HUES48 (cell line): ENCODE measurements around the gene PLXND1.
"Not testable (repeated sequence)": the region's sequence is repeated elsewhere in the genome, so short reads cannot be mapped to it uniquely, and the experiment has no call there.

Experiments
- H3K27ac ChIP-seq: one replicate; pipeline ENCODE4 v1.7.0; 2013; ENCODE audit warnings: low read depth, low read length, inconsistent platforms
- H3K27me3 ChIP-seq: 2 replicates; pipeline ENCODE4 v1.6.1; 2013; ENCODE audit warnings: mild to moderate bottlenecking, low read length; ENCODE audit not compliant: control insufficient read depth, insufficient read depth
- H3K36me3 ChIP-seq: 2 replicates; pipeline ENCODE4 v1.6.1; 2013; ENCODE audit warnings: low read length; ENCODE audit not compliant: control insufficient read depth, insufficient read depth
- H3K4me1 ChIP-seq: 2 replicates; pipeline ENCODE4 v1.6.1; 2013; ENCODE audit warnings: mild to moderate bottlenecking, low read length; ENCODE audit not compliant: control insufficient read depth, insufficient read depth
- H3K4me3 ChIP-seq: 2 replicates; pipeline ENCODE4 v1.5.1; 2013; ENCODE audit warnings: mild to moderate bottlenecking, low read depth, low read length
- H3K9ac ChIP-seq: 2 replicates; pipeline ENCODE4 v1.6.1; 2013; ENCODE audit warnings: mild to moderate bottlenecking, low read depth, low read length, moderate library complexity
- H3K9me3 ChIP-seq: 2 replicates; pipeline ENCODE4 v1.6.1; 2013; ENCODE audit warnings: low read length; ENCODE audit not compliant: control insufficient read depth, insufficient read depth

The PLXND1 gene

DNA sequence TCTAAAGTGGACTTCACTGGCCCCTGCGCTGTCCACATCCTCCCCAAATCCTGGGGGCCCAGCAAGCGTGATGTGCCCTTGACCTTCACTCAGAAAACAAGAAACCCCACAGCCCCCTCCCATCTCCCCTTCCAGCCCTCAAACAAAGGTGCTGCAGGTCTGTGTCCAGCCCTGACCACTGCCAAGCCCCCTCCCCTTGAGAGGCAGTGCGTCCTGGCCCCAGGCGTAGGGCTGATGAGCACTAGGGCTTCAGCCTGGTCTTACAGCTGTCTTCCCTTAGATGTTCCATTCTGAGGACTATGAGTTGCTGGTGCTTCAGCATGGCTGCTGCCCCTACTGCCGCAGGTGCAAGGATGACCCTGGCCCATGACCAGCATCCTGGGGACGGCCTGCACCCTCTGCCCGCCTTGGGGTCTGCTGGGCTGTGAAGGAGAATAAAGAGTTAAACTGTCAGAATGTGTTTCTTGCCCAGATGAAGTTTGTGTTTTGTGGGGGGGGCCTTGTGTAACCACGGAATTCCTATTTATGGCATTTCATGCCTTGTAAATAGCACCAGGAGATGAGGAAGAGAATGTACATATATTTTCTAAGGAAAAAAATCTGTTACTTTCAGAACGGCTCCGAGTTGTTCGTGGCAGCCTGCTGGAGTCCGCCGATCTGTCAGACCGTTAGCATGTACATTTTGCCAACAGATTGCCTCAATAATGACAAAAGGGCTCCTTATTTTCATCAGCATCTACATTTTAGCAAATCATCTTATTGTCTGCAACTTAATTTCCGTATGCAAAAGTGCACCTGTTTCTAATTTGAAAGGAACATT, 86.4 kb downstream of the PLXND1 start:
- Histone ChIP-seq H3K9me3 (no peaks in the 10 kb centered on the region), H3K9ac (no peak overlapping the region), H3K27ac (no peak overlapping the region), H3K4me3 (no peak overlapping the region), H3K4me1 (no peaks in the 10 kb centered on the region), H3K27me3 (no peaks in the 10 kb centered on the region), H3K36me3 (peaks cover 3% of the 10 kb centered on the region; the same call in 1 of the 2 replicates)

DNA sequence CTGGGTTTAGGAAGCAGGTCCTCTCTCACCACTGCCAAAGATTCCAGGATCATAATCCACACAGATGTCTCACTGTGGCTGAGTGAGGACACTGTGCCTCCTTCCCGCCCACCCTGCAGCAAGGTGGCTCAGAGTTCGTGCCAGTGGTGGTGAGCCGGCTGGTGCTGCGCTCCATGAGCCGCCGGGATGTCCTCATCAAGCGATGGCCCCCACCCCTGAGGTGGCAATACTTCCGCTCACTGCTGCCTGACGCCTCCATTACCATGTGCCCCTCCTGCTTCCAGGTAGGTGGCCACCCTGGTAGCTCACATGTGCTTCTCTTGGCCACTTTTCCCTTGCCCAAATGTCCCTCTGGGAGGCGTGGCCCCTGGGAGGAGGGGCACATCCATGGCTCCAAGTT, 87.0 kb downstream of the PLXND1 start:
- Histone ChIP-seq H3K36me3 (peaks cover 3% of the 10 kb centered on the region; the same call in 1 of the 2 replicates), H3K9me3 (no peaks in the 10 kb centered on the region), H3K27me3 (no peaks in the 10 kb centered on the region), H3K4me3 (no peak overlapping the region), H3K9ac (no peak overlapping the region), H3K27ac (no peak overlapping the region), H3K4me1 (no peaks in the 10 kb centered on the region)

DNA sequence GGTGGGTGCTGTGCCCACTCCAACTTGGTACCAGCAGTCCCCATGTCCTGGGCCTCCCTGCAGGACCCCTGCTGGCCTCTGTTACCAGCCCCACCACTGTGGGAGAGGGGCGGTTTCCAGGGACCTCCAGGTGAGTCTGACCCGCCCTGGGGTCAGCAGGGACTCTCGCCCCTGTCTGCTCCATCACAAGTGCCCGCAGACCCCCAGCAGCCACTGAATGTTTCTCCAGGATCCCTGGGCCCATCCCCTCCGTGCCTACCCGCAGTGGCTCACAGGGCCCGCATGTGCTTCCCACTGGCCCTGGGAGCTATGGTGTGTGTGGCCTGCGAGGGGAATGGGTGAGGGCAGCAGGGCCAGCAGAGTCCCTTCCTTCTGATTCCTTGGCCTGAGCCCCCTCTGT, 87.9 kb downstream of the PLXND1 start:
- Histone ChIP-seq H3K9ac (no peak overlapping the region), H3K27ac (no peak overlapping the region), H3K4me3 (no peak overlapping the region)

DNA sequence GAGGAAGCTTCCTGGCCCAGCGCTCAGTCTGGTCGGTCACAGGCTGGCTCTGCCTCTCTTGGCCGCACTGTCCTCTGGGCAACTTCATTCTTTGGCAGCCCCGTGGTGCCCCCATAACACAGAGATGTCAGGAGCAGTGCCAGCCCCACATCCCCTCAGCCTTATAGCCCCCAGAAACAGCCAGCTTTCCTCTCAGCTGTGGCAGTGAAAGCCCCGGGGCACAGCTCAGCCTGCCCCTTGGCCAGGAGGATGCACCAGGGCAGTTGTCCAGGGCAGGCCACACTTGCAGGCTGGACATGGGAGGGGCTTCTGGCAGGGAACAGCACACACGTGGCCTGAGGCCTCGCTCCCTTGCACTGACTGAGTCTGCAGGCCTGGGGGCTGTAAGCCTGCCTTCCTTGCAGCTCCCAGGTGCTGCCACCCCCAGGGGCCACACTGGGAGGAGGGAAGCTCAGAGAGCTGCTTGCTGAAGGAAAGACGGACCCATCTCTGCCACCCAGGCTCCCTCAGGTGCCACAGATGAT, 88.4 kb downstream of the PLXND1 start:
- Histone ChIP-seq H3K27me3 (no peaks in the 10 kb centered on the region), H3K4me3 (no peak overlapping the region), H3K4me1 (no peaks in the 10 kb centered on the region), H3K9ac (no peak overlapping the region), H3K9me3 (no peaks in the 10 kb centered on the region), H3K27ac (no peak overlapping the region), H3K36me3 (peaks cover 3% of the 10 kb centered on the region)

More for the DNA sequence above, 87.9 kb downstream of the PLXND1 start:
- H3K9me3 ChIP-seq = no peaks in the 10 kb centered on the region
- no peaks in the 10 kb centered on the region for H3K4me1 ChIP-seq
- peaks cover 3% of the 10 kb centered on the region for H3K36me3 ChIP-seq
- no peaks in the 10 kb centered on the region for H3K27me3 ChIP-seq

DNA sequence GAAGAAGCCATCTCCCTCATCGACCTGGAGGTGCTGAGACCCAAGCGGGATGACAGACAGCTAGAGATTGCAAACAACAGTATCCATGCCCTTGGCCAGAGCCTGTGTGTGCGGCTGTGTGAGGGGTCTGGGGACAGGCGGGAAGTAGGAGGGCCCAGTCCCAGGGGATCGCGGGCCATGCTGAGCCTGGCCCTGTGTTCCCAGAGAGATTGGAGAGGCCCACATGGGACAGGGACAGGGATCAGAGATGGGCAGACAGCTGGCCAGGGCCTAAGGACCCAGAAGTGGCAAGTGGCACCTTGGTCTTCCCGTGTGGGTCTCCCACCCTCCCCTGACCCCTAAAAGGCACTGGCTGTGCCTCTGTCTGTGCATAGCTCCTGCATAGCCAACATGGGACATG, 89.0 kb downstream of the PLXND1 start:
- H3K36me3 ChIP-seq = peaks cover 5% of the 10 kb centered on the region
- no peaks in the 10 kb centered on the region for H3K4me1 ChIP-seq
- no peak overlapping the region for H3K27ac ChIP-seq
- H3K27me3 ChIP-seq = no peaks in the 10 kb centered on the region
- no peaks in the 10 kb centered on the region for H3K9me3 ChIP-seq
- no peak overlapping the region for H3K9ac ChIP-seq
- H3K4me3 ChIP-seq = no peak overlapping the region

DNA sequence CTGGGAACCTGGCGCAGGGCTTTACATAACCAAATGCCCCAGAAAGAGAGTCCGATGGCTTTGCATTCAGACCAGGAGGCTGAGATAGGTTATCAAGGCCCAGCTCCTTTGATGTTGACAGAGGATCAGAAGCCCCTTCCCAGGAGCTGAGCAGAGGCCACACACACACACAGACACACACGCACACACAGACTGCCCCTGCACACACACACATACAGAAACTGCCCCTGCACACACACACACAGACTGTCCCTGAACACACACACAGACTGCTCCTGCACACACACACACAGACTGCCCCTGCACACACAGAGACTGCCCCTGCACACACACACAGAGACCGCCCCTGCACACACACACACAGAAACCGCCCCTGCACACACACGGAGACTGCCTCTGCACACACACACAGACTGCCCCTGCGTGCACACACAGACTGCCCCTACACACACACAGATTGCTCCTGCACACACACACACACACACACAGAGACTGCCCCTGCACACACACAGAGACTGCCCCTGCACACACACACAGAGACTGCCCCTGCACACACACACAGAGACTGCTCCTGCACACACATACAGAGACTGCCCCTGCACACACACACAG, 90.5 kb downstream of the PLXND1 start:
- H3K9me3 ChIP-seq, H3K9ac ChIP-seq, H3K27ac ChIP-seq, H3K4me3 ChIP-seq, H3K4me1 ChIP-seq, H3K27me3 ChIP-seq: not testable (repeated sequence)
- H3K36me3 ChIP-seq = peaks cover 14% of the 10 kb centered on the region

DNA sequence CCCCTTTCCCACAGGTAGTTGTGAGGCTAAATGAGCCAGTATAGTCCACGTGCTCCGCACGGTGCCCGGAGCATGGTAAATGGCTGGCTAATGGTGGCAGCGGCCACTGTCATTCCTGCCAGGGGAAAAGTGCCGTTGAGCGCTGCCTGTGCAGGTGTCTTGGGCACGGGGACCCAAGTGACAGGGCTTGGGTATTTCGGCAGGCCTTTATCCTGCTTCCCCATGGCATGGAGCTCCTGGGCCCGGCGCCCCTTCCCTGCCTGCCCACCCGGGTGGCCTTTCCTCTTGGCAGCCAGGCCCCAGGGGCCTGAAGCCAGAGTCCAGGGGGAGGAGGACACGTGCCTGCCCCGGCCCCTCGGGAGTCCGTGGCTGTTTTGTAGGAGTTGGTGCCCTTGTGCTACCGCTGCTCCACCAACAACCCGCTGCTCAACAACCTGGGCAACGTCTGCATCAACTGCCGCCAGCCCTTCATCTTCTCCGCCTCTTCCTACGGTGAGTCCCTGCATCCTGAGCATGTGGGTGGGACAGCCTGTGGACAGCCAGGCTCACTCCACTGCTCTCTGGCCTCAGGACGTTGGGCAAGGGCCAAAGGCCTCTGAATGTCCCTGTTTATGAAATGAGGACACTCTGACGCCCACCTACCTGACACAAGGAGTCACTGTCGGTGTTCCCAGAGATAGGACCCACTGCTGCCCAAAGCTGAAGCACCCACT, 91.2 kb downstream of the PLXND1 start:
- not testable (repeated sequence) for H3K27ac ChIP-seq, H3K27me3 ChIP-seq, H3K4me1 ChIP-seq, H3K4me3 ChIP-seq, H3K9ac ChIP-seq, H3K9me3 ChIP-seq
- H3K36me3 ChIP-seq = peaks cover 14% of the 10 kb centered on the region

DNA sequence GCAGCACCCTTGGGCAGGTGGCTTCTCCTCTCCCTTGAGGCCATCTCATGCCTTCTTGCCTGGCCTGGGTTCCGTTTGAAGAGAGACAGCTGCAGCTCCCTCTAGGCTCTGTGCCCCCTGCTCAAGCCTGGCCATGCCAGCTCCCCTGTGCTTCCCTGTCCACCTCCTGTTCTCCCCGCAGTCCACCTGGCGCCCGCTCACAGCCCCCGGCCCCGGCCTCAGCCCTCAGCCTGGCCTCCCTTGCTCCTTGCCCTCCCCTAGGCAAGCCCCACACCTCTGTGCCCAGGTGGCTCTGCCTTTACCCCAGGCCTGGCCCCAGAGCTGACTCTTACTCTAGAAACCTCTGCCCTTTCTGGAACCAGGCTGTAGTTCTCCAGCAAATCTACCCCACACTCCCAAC, 91.9 kb downstream of the PLXND1 start:
- Histone ChIP-seq H3K4me1 (no peaks in the 10 kb centered on the region), H3K27ac (no peak overlapping the region), H3K9ac (no peak overlapping the region), H3K36me3 (peaks cover 14% of the 10 kb centered on the region), H3K27me3 (no peaks in the 10 kb centered on the region), H3K9me3 (no peaks in the 10 kb centered on the region), H3K4me3 (no peak overlapping the region)

DNA sequence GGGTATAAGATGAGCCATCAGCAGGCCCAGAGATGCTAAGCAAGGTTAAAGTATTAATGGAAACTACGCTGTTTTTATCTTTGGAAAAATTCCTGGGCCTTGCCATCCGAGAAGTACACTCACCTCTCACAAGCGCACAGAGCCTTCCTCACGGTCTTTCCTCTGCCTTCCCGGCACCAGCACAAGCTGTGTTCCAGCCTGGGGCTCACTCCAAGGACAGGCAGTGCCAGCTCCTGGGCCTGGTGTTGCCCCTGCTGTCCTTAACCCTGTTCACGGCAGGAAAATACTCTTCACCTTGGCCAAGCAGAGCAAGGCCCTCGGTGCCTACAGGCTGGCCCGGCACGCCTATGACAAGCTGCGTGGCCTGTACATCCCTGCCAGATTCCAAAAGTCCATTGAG, 92.4 kb downstream of the PLXND1 start:
- H3K36me3 ChIP-seq = peaks cover 14% of the 10 kb centered on the region
- H3K27me3 ChIP-seq = no peaks in the 10 kb centered on the region
- H3K9ac ChIP-seq = no peak overlapping the region
- no peaks in the 10 kb centered on the region for H3K4me1 ChIP-seq
- H3K4me3 ChIP-seq = no peak overlapping the region
- H3K9me3 ChIP-seq = no peaks in the 10 kb centered on the region
- H3K27ac ChIP-seq = no peak overlapping the region

DNA sequence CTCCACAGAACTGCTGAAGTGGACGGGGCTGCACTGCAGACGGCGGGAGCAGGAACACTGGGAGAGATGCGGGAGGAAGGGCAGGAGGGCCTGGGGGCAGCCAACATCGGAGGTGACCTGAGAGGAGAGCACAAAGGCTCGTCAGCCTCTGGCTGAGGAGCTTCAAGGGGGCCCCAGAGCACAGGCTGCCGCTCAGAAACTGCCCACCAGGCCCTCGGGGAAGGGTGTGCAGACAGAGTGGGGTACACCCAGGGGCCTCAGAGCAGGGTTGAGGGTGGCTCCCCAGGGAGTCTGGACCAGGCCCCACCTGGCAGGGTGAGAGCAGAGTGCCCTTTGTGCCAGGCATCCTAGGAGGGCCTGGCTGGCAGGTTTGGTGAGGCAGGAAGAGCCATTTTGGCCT, 92.8 kb downstream of the PLXND1 start:
- no peak overlapping the region for H3K9ac ChIP-seq
- no peak overlapping the region for H3K27ac ChIP-seq
- no peak overlapping the region for H3K4me3 ChIP-seq
- H3K27me3 ChIP-seq = no peaks in the 10 kb centered on the region
- H3K9me3 ChIP-seq = no peaks in the 10 kb centered on the region
- H3K4me1 ChIP-seq = no peaks in the 10 kb centered on the region
- peaks cover 14% of the 10 kb centered on the region for H3K36me3 ChIP-seq

DNA sequence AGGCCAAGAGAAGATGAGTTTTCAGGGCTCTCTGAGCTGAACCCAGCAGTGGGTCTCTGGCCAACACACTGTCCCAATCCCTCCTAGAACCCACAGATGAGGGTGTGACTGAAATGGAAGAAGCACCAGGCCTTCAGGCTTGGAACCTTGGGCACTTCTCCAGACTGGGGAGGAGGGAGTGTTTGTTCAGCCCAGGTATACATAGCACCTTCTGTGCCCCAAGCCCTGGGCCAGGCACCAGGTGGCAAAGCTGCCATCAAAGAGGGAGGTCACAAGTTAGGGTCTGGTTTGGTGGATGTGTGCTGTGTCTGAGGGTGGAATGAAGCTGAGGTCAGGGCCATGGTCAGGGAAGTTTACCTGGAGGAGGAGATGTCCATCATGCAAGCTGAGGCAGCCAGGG, 93.9 kb downstream of the PLXND1 start:
- H3K9ac ChIP-seq = no peak overlapping the region
- no peaks in the 10 kb centered on the region for H3K9me3 ChIP-seq
- no peak overlapping the region for H3K4me3 ChIP-seq
- peaks cover 14% of the 10 kb centered on the region for H3K36me3 ChIP-seq
- H3K27ac ChIP-seq = no peak overlapping the region
- no peaks in the 10 kb centered on the region for H3K4me1 ChIP-seq
- H3K27me3 ChIP-seq = no peaks in the 10 kb centered on the region
